Measurements from ENCODE around the gene AKAP6.

Gene AKAP6

DNA sequence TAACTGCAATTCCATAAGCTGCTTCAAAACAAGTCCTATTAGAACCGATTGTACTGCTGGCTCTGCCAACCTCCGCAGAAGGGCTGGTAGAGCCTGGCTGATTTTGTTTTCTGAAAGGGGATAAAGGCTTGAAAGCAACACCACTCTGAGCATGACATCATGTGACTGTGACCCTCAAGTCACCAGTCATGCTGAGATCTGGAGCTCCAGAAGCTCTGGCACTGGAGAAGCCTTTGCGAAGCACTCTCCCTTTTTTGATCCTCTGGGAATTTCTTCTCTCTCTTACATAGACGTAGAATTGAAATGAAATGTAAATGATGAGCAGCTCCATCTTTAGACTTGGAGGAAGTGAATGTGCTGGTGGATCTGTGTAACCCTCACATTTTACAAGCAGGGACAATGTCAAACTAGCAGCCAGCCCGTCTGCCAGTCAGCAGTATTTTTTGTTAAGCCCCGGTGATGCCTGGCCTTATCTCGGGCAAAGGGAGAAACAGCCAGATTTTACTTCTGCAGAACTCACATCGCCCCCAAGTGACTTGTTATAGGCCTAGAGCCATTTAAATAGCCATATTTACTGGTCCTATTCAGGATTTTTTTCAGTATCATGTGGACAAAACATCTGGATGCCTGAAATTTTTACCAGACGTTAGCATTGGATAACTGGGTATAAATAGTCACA, 497.4 kb downstream of the AKAP6 start:
- H3K36me3 ChIP-seq (ENCODE audit: insufficient read depth, low read depth, low read length) = no peaks in the 10 kb centered on the region
- H3K9ac ChIP-seq (ENCODE audit: low read depth, low read length) = no peak overlapping the region
- no peaks in the 10 kb centered on the region for H3K9me3 ChIP-seq (ENCODE audit: insufficient read depth, low read depth, low read length)
- H3K4me3 ChIP-seq (ENCODE audit: low read length) = no peak overlapping the region
- no peaks in the 10 kb centered on the region for H3K27me3 ChIP-seq (ENCODE audit: insufficient read depth, low read length)
- H3K4me1 ChIP-seq (ENCODE audit: insufficient read depth, low read length) = peaks cover 12% of the 10 kb centered on the region
- no peak overlapping the region for H3K27ac ChIP-seq (ENCODE audit: low read length)

DNA sequence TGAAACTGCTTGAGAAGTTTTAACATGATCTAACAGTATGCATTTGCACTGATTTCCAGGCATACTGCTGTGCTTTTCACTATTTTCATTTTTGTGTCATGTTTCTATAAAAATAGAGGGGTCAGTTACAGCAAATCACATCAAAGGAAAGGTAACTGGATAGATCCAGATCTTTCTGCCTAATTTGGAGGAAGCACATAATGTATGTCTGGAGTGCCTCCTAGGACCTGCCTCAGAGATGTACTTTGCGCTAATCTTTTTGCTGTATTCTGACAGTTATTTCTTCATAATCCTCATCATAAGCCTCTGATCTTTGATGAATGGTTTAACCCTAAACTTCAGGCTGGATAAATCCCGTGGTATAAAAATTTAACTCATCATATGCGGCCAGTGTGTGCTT, 498.4 kb downstream of the AKAP6 start:
- Histone ChIP-seq H3K27me3 (ENCODE audit: insufficient read depth, low read length) (no peaks in the 10 kb centered on the region), H3K27ac (ENCODE audit: low read length) (no peak overlapping the region), H3K36me3 (ENCODE audit: insufficient read depth, low read depth, low read length) (no peaks in the 10 kb centered on the region), H3K9me3 (ENCODE audit: insufficient read depth, low read depth, low read length) (no peaks in the 10 kb centered on the region), H3K4me3 (ENCODE audit: low read length) (no peak overlapping the region), H3K9ac (ENCODE audit: low read depth, low read length) (no peak overlapping the region), H3K4me1 (ENCODE audit: insufficient read depth, low read length) (peaks cover 12% of the 10 kb centered on the region)

DNA sequence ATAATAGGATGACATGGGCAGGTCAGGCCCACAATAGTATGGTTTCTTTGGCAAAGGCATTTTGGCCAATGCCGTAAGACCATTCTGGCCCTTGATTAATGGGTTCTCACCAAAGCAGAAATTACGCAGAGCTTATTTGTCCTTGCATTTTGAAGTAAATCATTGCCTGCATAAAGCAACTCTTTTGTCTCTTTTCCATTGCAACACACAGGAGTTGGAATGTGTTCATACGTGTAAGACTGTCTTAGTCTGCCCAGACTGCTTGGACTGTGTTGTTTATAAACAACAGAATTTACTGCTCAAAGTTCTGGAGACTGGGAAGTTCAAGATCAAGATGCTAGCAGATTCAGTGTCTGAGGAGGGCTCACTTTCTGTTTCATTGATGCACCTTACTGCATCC, 506.8 kb downstream of the AKAP6 start:
- no peak overlapping the region for H3K4me3 ChIP-seq (ENCODE audit: low read length)
- H3K9me3 ChIP-seq (ENCODE audit: insufficient read depth, low read depth, low read length) = no peaks in the 10 kb centered on the region
- no peaks in the 10 kb centered on the region for H3K27me3 ChIP-seq (ENCODE audit: insufficient read depth, low read length)
- no peak overlapping the region for H3K27ac ChIP-seq (ENCODE audit: low read length)
- no peak overlapping the region for H3K9ac ChIP-seq (ENCODE audit: low read depth, low read length)
- H3K4me1 ChIP-seq (ENCODE audit: insufficient read depth, low read length) = no peaks in the 10 kb centered on the region
- no peaks in the 10 kb centered on the region for H3K36me3 ChIP-seq (ENCODE audit: insufficient read depth, low read depth, low read length)

DNA sequence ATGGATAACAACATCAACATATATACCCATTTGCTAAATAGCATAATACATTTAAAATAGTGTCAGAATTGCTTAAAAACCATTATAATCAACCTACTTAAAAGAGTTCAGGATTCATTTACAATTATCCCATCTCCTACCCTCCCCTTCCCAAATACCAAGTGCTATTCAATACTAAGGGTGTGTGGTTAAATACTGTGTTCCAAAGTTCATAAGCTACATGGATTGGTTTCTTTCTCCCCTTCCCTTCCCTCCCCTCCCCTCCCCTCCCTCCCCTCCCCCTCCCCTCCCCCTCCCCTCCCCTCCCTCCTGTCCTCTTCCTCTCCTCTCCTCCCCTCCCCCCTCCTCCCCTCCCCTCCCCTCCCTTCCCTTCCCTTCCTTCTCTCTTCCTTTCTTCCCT, 512.6 kb downstream of the AKAP6 start:
- H3K4me1 ChIP-seq (ENCODE audit: insufficient read depth, low read length) = no peaks in the 10 kb centered on the region
- H3K9me3 ChIP-seq (ENCODE audit: insufficient read depth, low read depth, low read length) = no peaks in the 10 kb centered on the region
- H3K27ac ChIP-seq (ENCODE audit: low read length) = no peak overlapping the region
- H3K36me3 ChIP-seq (ENCODE audit: insufficient read depth, low read depth, low read length) = no peaks in the 10 kb centered on the region
- no peak overlapping the region for H3K4me3 ChIP-seq (ENCODE audit: low read length)
- H3K27me3 ChIP-seq (ENCODE audit: insufficient read depth, low read length) = no peaks in the 10 kb centered on the region
- H3K9ac ChIP-seq (ENCODE audit: low read depth, low read length) = no peak overlapping the region

DNA sequence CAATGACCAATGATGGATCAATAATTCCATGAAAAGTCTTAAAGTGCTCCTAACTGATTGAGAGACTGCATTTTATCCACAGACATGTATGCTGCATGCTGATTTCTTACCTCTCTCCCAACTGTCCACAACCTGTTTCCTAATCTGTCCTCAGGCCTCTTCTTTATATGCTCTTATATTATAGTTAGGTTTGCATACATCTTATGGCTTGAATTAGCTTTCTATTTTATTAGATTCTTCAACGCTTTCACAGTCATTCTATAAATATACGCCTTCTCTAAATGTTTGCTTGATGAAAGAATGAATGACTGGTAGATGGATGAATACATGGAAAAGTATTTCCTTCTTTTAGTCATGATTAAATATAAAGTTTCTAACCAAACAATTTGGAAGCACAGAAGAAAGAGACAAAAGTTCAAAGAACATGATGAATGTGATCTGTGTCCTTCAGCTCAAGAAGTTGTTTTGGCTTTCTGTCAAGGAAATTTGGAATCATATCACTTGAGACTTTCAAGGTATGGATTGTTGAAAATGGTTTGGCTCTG, 517.8 kb downstream of the AKAP6 start:
- H3K9ac ChIP-seq (ENCODE audit: low read depth, low read length) = no peak overlapping the region
- no peak overlapping the region for H3K4me3 ChIP-seq (ENCODE audit: low read length)
- no peaks in the 10 kb centered on the region; the same call in 1 of the 2 replicates for H3K9me3 ChIP-seq (ENCODE audit: insufficient read depth, low read depth, low read length)
- no peak overlapping the region for H3K27ac ChIP-seq (ENCODE audit: low read length)
- H3K4me1 ChIP-seq (ENCODE audit: insufficient read depth, low read length) = no peaks in the 10 kb centered on the region
- no peaks in the 10 kb centered on the region for H3K27me3 ChIP-seq (ENCODE audit: insufficient read depth, low read length)
- H3K36me3 ChIP-seq (ENCODE audit: insufficient read depth, low read depth, low read length) = no peaks in the 10 kb centered on the region

DNA sequence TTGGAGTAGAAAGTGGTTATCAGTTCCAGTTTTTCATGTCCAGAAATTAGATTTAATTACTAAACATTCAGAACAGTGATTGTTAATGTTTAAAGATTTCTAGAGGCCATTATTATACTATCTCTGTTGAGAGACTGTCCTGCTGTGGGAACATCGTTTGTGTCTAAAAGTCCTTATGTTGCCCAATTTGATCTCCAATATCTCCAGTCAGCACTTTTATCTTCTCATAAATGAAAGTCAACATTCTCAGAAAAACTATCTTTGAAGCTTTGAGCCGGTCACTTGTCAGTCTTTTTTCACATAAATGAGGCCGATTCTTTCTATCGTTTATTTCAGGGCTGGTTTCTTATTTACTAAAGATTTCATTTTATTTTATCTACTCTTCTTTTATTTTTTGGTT, 518.8 kb downstream of the AKAP6 start:
- Histone ChIP-seq H3K9ac (ENCODE audit: low read depth, low read length) (no peak overlapping the region), H3K27me3 (ENCODE audit: insufficient read depth, low read length) (no peaks in the 10 kb centered on the region), H3K27ac (ENCODE audit: low read length) (no peak overlapping the region), H3K4me3 (ENCODE audit: low read length) (no peak overlapping the region), H3K36me3 (ENCODE audit: insufficient read depth, low read depth, low read length) (no peaks in the 10 kb centered on the region), H3K4me1 (ENCODE audit: insufficient read depth, low read length) (no peaks in the 10 kb centered on the region), H3K9me3 (ENCODE audit: insufficient read depth, low read depth, low read length) (no peaks in the 10 kb centered on the region; the same call in 1 of the 2 replicates)

DNA sequence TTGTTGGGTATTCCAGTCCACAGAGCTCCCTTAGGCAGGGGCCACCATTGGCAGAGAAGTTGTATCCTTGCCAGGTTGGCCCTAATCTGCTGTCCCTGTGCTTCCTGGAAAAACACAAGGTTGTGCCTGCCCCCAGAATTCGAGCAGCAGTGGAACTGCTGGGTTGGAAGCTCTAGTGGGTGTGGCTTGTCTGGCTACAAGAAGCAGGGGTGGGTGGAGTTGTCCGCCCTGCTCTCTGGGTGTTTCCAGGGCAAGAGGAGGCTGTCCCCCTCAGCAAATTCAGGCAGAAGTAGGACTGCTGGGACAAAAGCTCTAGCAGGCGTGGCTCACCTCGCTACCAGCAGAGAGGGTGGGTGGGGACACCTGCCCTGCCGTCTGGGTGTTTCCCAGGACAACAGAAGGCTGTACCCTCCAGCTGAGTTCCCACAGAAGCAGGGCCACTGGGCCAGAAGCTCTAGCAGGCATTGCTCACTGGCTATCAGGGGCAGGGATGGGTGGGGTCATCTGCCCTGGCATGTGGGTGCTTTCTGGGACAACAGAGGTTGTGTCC, 536.8 kb downstream of the AKAP6 start:
- H3K4me3 ChIP-seq (ENCODE audit: low read length) = no peak overlapping the region
- H3K4me1 ChIP-seq (ENCODE audit: insufficient read depth, low read length) = no peaks in the 10 kb centered on the region
- H3K9ac ChIP-seq (ENCODE audit: low read depth, low read length) = no peak overlapping the region
- H3K36me3 ChIP-seq (ENCODE audit: insufficient read depth, low read depth, low read length) = no peaks in the 10 kb centered on the region
- H3K27me3 ChIP-seq (ENCODE audit: insufficient read depth, low read length) = no peaks in the 10 kb centered on the region
- H3K27ac ChIP-seq (ENCODE audit: low read length) = no peak overlapping the region
- H3K9me3 ChIP-seq (ENCODE audit: insufficient read depth, low read depth, low read length) = no peaks in the 10 kb centered on the region; the same call in 1 of the 2 replicates

DNA sequence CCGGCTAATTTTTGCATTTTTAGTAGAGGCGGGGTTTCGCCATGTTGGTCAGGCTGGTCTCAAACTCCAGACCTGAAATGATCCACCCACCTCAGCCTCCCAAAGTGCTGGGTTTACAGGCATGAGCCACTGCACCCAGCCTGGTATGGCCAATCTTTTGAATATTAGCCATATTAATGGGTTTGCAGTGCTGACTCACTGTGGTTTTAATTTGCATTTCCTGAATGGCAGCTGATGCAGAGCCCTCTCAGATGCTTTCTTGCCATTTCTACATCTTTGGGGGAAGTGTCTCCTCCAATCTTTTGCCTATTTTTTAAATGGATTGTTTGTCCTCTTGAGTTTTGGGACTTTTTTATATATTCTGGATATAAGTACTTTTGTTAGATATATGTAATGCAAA, 554.1 kb downstream of the AKAP6 start:
- Histone ChIP-seq H3K36me3 (ENCODE audit: insufficient read depth, low read depth, low read length) (no peaks in the 10 kb centered on the region), H3K27ac (ENCODE audit: low read length) (no peak overlapping the region), H3K4me3 (ENCODE audit: low read length) (no peak overlapping the region)

More for the DNA sequence above, 554.1 kb downstream of the AKAP6 start:
- no peaks in the 10 kb centered on the region for H3K27me3 ChIP-seq (ENCODE audit: insufficient read depth, low read length)
- no peaks in the 10 kb centered on the region for H3K4me1 ChIP-seq (ENCODE audit: insufficient read depth, low read length)
- peaks cover 7% of the 10 kb centered on the region; the same call in 1 of the 2 replicates for H3K9me3 ChIP-seq (ENCODE audit: insufficient read depth, low read depth, low read length)
- no peak overlapping the region for H3K9ac ChIP-seq (ENCODE audit: low read depth, low read length)

Data from iPS-20b (cell line).